CD4-positive, alpha-beta T cell treated with Interleukin-6 at 100 ng/mL for 8 hours (primary cell): ENCODE measurements around the gene AURKB.
"Not testable (repeated sequence)": the region's sequence is repeated elsewhere in the genome, so short reads cannot be mapped to it uniquely, and the experiment has no call there.

ENCODE experiments used
- DNase-seq: peaks from one replicate; pipeline ENCODE4 v3.0.0-alpha.2; 2020; ENCODE audit warnings: mixed read lengths, low spot score

Gene AURKB

GRCh38 chr17:8209907-8210760 lies at the start of gene AURKB:
TSS of gene AURKB (minus strand) at chr17:8210575. CDS start at chr17:8210224, 351 bp downstream.
- DNase-seq, result peak; percentile 93

- no peak for DNase-seq
Observed at GRCh38 chr17:8257801-8258200, 47.4 kb upstream of the AURKB start.

- no peak for DNase-seq
Observed at GRCh38 chr17:8256691-8257090, 46.3 kb upstream of the AURKB start.

GRCh38 chr17:8256291-8256690 lies 45.9 kb upstream of the AURKB start:
- no peak for DNase-seq

GRCh38 chr17:8255499-8255898 lies 45.1 kb upstream of the AURKB start:
- no peak for DNase-seq

GRCh38 chr17:8254881-8255280 lies 44.5 kb upstream of the AURKB start:
- no peak for DNase-seq

GRCh38 chr17:8253801-8254200 lies 43.4 kb upstream of the AURKB start:
- DNase-seq, result no peak

GRCh38 chr17:8251411-8251810 lies 41.0 kb upstream of the AURKB start:
- DNase-seq, result not testable (repeated sequence)

- no peak for DNase-seq
Observed at GRCh38 chr17:8249621-8250500, 39.5 kb upstream of the AURKB start.

- peak; percentile 91 for DNase-seq
Observed at GRCh38 chr17:8248751-8249607, 38.6 kb upstream of the AURKB start, which contains the start of gene PFAS. TSS of gene PFAS (plus strand) at chr17:8249289. CDS start at chr17:8253938, 4,649 bp downstream.

GRCh38 chr17:8244768-8245167 lies 34.4 kb upstream of the AURKB start:
- DNase-seq, result no peak

GRCh38 chr17:8243827-8244226 lies 33.5 kb upstream of the AURKB start:
- no peak for DNase-seq

- no peak for DNase-seq
Observed at GRCh38 chr17:8237886-8238285, 27.5 kb upstream of the AURKB start.

- DNase-seq, result no peak
Observed at GRCh38 chr17:8237175-8237574, 26.8 kb upstream of the AURKB start.

- DNase-seq, result no peak
Observed at GRCh38 chr17:8235676-8236075, 25.3 kb upstream of the AURKB start.

GRCh38 chr17:8234361-8235270 lies 24.2 kb upstream of the AURKB start:
- no peak for DNase-seq

- DNase-seq, result no peak
Observed at GRCh38 chr17:8231701-8232100, 21.3 kb upstream of the AURKB start.

GRCh38 chr17:8227238-8227581 lies 16.8 kb upstream of the AURKB start:
- DNase-seq, result no peak

GRCh38 chr17:8226536-8227237 lies 16.3 kb upstream of the AURKB start:
- no peak for DNase-seq

GRCh38 chr17:8225813-8226535 lies 15.6 kb upstream of the AURKB start:
- DNase-seq, result peak; percentile 68
